ENCODE measurements around the gene PDCD4. TPM values are rescaled to one million over a fixed set of nuclear protein-coding genes. Genes with fewer than 3 reads are reported as not detected.

Gene PDCD4
- total RNA-seq (2011; cell fraction: chromatin; rRNA removed; ENCODE audit: low replicate concordance) = 9.1 and 68.5 TPM in 2 replicates
- total RNA-seq (2011; cell fraction: nucleolus; rRNA removed) = 2.7 and 5.9 TPM in 2 replicates
- total RNA-seq (2011; cell fraction: nucleoplasm; rRNA removed) = 15.7 and 17.2 TPM in 2 replicates
- total RNA-seq (2014; rRNA removed) = 20.2 and 22.5 TPM in 2 replicates
- 33.7 and 44.2 TPM in 2 replicates for total RNA-seq (2014; rRNA removed; fragmentation: Illumina TruSeq; extraction: Trizol)
- 15.9 and 18.3 TPM in 2 replicates for total RNA-seq (2015; rRNA removed; fragmentation: Illumina TruSeq; extraction: Trizol)
- 28.0 and 44.1 TPM in 2 replicates for total RNA-seq (2021)
- 28.1 and 40.2 TPM in 2 replicates for polyA plus RNA-seq (2011; rRNA removed)
- 2.7 and 13.3 TPM in 2 replicates for polyA plus RNA-seq (2011; cell fraction: cytosol; rRNA removed)
- 11.9 and 17.6 TPM in 2 replicates for polyA plus RNA-seq (2011; cell fraction: nucleus; rRNA removed)
- 38.4 and 47.3 TPM in 2 replicates for polyA plus RNA-seq (2012)
- 38.0 and 38.2 TPM in 2 replicates for polyA plus RNA-seq (2014; fragmentation: Illumina TruSeq; extraction: Trizol)
- 10 to 100 TPM; 12.9 to 18.1 TPM for polyA plus RNA-seq (2014; fragmentation: Nextera tagmentation; extraction: Ambion mirVana)
- 34.4 and 36.6 TPM in 2 replicates for polyA plus RNA-seq (2014; rRNA removed)
- 37.7 and 52.1 TPM in 2 replicates for polyA minus RNA-seq (2011; rRNA and poly(A)+ RNA removed)
- polyA minus RNA-seq (2011; cell fraction: cytosol; rRNA and poly(A)+ RNA removed) = 14.9 and 17.9 TPM in 2 replicates
- 11.0 and 21.5 TPM in 2 replicates for polyA minus RNA-seq (2011; cell fraction: nucleus; rRNA and poly(A)+ RNA removed)
- percentile 82 among the genes with signal in this experiment for Bru-seq, nascent RNA
- percentile 92 among the genes with signal in this experiment for BruChase-seq, experiment 1, labeled RNA remaining after a 2-hour chase
- BruChase-seq, experiment 2, labeled RNA remaining after a 6-hour chase = percentile 90 among the genes with signal in this experiment
- long read RNA-seq, experiment 1, transcript PDCD4-201 (12 exons, 3,602 nt) = major isoform, 50 of 87 reads
- long read RNA-seq, experiment 1, partial matches to known transcripts = 3 of 87 reads
- long read RNA-seq, experiment 1, other reads (novel, unspliced or antisense) = 30 of 87 reads
- long read RNA-seq, experiment 2, partial matches to known transcripts = 2 of 23 reads
- long read RNA-seq, experiment 2, other reads (novel, unspliced or antisense) = 18 of 23 reads
- long read RNA-seq, experiment 3, transcript PDCD4-201 (12 exons, 3,602 nt) = major isoform, 19 of 29 reads
- long read RNA-seq, experiment 3, partial matches to known transcripts = 1 of 29 reads
- long read RNA-seq, experiment 3, other reads (novel, unspliced or antisense) = 7 of 29 reads

GRCh38 chr10:110871298-110872084 lies at the start of gene PDCD4:
PDCD4 (plus strand) TSS chr10:110871928; CDS start chr10:110876028, 4,100 bp downstream.
- no peaks in the 10 kb centered on the region for H3K27me3 ChIP-seq (ENCODE audit: control insufficient read depth in 2 of 2, insufficient read depth in 2 of 2, low read length in 2 of 2)
- peak; percentile 86 for ATAC-seq
- intact Hi-C loops (cut with micrococcal nuclease) = loop anchor here (1.0 to 10.0 kb wide), 5 partner anchors 13 to 257 kb away; no protein-coding TSS in a partner anchor
- TSS peak; percentile 94 for BruUV-seq (replicated peaks)
- 1% methylated on average over 18 of the region's 47 CpGs for WGBS (ENCODE audit: insufficient coverage, low coverage, missing lambda C conversion rate)
- 0 out of 3 replicates have a peak, but pooled peaks cover 5% of the 10 kb centered on the region for H3K36me3 ChIP-seq (ENCODE audit: control insufficient read depth, insufficient read depth, low read length)
- H3K4me3 ChIP-seq = peak within 1 kb of the TSS; percentile 64
- H2AFZ ChIP-seq (ENCODE audit: low read depth, low read length) = peak within 1 kb of the TSS; percentile 84
- ChIA-PET CTCF (ENCODE audit: low intra/inter-chr PET ratio) (no interaction called here), POLR2A (interaction anchor here (0.6 to 1.0 kb wide), 12 partner anchors 9 to 708 kb away, joined by 3 to 6 read pairs (median 4); partner anchors contain the start of gene BBIP1)
- peak; percentile 93 for FAIRE-seq
- in situ Hi-C loops (cut with MboI) = no loop called here
- H3K4me2 ChIP-seq (ENCODE audit: insufficient read depth, low read length) = peak within 1 kb of the TSS; percentile 84
- H3K9me1 ChIP-seq (ENCODE audit: control insufficient read depth, insufficient read depth, low read length) = no peaks in the 10 kb centered on the region
- no peaks in the 10 kb centered on the region for H4K20me1 ChIP-seq (replicated peaks; ENCODE audit: control insufficient read depth, insufficient read depth, low read length)
- DNase-seq (ENCODE audit: extremely low read depth in 1 of 4, low spot score in 3 of 4) = peak; percentile 89 to 97 (median 92)
- peaks cover 15 to 26% of the 10 kb centered on the region in 2 experiments for H3K4me1 ChIP-seq (replicated peaks in 1 of 2; ENCODE audit: control insufficient read depth in 2 of 2, insufficient read depth in 2 of 2, low read length in 2 of 2)
- H3K9me3 ChIP-seq (replicated peaks; ENCODE audit: control insufficient read depth, insufficient read depth, low read depth, low read length) = no peaks in the 10 kb centered on the region
- H3K9ac ChIP-seq (ENCODE audit: insufficient read depth in 1 of 2, low read depth in 2 of 2, low read length in 2 of 2) = peak within 1 kb of the TSS; percentile 89 to 95
- H3K79me2 ChIP-seq (ENCODE audit: control insufficient read depth, insufficient read depth, low read length) = peaks cover 35% of the 10 kb centered on the region
- H3K27ac ChIP-seq (ENCODE audit: extremely low read depth, low read depth, low read length) = peak within 1 kb of the TSS; percentile 83
- TF ChIP-seq UBTF (IDR thresholded peaks at IDR 0.05; ENCODE audit: borderline replicate concordance in 1 of 2, low read depth in 2 of 2, low read length in 2 of 2) (0 out of 4 replicates have a peak, but pooled peaks of 1 of the 2 experiments have one; percentile 41), ILF3 (IDR thresholded peaks at IDR 0.05; ENCODE audit: borderline replicate concordance) (no peak), LCOR (CRISPR knock-in tag; IDR thresholded peaks at IDR 0.05) (0 out of 2 replicates have a peak, but pooled peaks have one; percentile 23), SREBF2 (CRISPR knock-in tag; IDR thresholded peaks at IDR 0.05) (no peak), ZNF830 (CRISPR knock-in tag; IDR thresholded peaks at IDR 0.05) (no peak), ZNF668 (CRISPR knock-in tag; IDR thresholded peaks at IDR 0.05) (no peak), ZNF408 (CRISPR knock-in tag; IDR thresholded peaks at IDR 0.05; ENCODE audit: low read depth) (no peak), PTRF (tag; IDR thresholded peaks at IDR 0.05) (no peak), JUN (IDR thresholded peaks at IDR 0.05; ENCODE audit: borderline replicate concordance, low read depth, low read length) (no peak), JUN (CRISPR knock-in tag; IDR thresholded peaks at IDR 0.05; ENCODE audit: borderline replicate concordance) (no peak), U2AF2 (optimal IDR thresholded peaks at IDR 0.05; ENCODE audit: low read depth, low read length) (no peak)
